ENCODE measurements around the gene DTX1. TPM values are rescaled to one million over a fixed set of nuclear protein-coding genes. Genes with fewer than 3 reads are reported as not detected.
A peak's percentile ranks its signal among the peaks of the same experiment; 100 is the strongest.

DTX1 gene
- total and polyA plus RNA-seq, 3 donors from 2014 or later: 15.0 to 26.9 (median 22.8) TPM

DNA sequence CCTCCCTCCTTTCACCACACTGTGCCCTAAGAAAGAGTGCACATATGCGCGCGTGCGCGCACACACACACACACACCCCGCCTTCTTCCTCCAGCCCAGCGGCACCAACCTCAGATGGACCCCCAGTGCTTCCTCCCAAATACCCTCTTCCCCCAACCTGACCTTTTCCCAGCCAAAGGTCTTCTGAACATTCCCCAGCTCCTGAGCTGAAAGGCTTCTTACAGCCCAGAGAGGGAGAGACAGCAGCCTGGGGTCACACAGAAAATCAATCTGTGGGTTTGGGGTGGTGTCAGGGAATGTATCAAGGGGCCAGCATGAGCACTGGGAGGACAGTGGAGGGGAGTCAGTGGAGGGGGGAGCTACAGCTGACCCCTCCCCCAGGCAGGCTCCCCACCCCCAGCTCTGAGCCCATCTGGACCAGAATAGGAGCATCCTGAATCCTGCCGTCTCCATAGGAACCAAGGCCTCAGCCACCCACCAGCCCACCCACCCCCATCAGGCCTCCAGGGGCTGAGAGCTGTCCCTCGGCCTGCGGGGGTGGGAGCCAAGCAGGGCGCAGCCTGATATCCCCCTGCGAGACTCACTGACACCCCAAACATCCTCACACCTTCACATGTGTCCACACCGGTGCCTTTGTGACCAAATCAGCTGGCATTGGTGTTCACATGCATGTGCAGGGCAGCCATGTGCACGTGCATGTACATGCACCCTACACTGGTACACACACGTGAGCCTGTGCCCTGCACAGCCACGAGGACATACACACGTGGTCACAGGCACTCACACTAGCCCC is 73.3 kb downstream of the DTX1 start:
- no peaks in the 10 kb centered on the region for H3K4me1 ChIP-seq
- H3K4me3 ChIP-seq: no peak overlapping the region
- H3K9me3 ChIP-seq: no peaks in the 10 kb centered on the region
- WGBS, 2 donors: 82 to 96% methylated on average over 10 to 17 of the region's 17 CpGs
- H3K27me3 ChIP-seq: no peaks in the 10 kb centered on the region
- intact Hi-C loops (cut with DNase I; ENCODE audit: low total_unique reads): no loop called here
- DNase-seq: no peak
- no peaks in the 10 kb centered on the region for H3K36me3 ChIP-seq (ENCODE audit: low read depth, missing control alignments)
- no peak overlapping the region for H3K27ac ChIP-seq
- TF ChIP-seq POLR2A (IDR thresholded peaks at IDR 0.05): no peak
- TF ChIP-seq, protein P1, sequence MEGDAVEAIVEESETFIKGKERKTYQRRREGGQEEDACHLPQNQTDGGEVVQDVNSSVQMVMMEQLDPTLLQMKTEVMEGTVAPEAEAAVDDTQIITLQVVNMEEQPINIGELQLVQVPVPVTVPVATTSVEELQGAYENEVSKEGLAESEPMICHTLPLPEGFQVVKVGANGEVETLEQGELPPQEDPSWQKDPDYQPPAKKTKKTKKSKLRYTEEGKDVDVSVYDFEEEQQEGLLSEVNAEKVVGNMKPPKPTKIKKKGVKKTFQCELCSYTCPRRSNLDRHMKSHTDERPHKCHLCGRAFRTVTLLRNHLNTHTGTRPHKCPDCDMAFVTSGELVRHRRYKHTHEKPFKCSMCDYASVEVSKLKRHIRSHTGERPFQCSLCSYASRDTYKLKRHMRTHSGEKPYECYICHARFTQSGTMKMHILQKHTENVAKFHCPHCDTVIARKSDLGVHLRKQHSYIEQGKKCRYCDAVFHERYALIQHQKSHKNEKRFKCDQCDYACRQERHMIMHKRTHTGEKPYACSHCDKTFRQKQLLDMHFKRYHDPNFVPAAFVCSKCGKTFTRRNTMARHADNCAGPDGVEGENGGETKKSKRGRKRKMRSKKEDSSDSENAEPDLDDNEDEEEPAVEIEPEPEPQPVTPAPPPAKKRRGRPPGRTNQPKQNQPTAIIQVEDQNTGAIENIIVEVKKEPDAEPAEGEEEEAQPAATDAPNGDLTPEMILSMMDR (IDR thresholded peaks at IDR 0.05): no peak

DNA sequence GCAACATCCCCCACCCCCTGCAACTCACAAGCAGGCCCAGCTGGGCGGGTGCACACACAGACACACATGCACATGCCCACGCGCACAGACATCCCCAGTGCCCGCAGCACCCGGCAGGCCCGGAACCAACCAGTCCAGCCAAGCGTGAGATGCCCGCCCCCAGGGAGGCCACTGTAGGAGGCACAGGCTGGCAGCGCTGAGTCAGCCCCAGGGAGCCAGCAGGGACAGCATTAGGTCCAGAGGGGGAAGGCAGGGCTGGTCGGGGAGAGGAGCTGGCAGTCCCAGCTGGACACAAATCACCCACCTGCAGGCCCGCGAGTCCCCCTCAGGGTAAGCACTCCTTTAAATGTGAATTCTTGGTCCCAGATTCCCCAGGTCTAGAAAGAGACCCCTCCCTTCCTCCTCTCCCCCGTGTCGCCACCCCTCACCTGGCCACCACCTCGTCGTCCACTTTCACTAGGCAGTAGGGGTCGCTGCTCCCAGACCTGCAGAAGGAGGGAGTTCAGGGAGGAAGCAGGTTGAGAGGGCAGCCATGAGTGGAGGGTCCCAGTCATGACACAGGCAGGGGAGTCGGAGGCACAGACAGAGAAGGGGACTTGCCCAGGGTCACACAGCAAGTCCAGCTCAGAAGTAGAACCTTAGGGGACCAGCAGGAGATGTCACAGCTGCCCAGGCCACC is 74.1 kb downstream of the DTX1 start:
- H3K4me1 ChIP-seq: no peaks in the 10 kb centered on the region
- H3K27me3 ChIP-seq: no peaks in the 10 kb centered on the region
- no peak overlapping the region for H3K4me3 ChIP-seq
- peak; percentile 67 for DNase-seq
- intact Hi-C loops (cut with DNase I; ENCODE audit: low total_unique reads): no loop called here
- no peaks in the 10 kb centered on the region for H3K9me3 ChIP-seq
- H3K36me3 ChIP-seq (ENCODE audit: low read depth, missing control alignments): no peaks in the 10 kb centered on the region
- H3K27ac ChIP-seq: no peak overlapping the region
- 53% methylated on average over 9 to 11 of the region's 18 CpGs for WGBS, 2 donors
- TF ChIP-seq POLR2A (IDR thresholded peaks at IDR 0.05): no peak
- TF ChIP-seq, protein P1 (IDR thresholded peaks at IDR 0.05): no peak

DNA sequence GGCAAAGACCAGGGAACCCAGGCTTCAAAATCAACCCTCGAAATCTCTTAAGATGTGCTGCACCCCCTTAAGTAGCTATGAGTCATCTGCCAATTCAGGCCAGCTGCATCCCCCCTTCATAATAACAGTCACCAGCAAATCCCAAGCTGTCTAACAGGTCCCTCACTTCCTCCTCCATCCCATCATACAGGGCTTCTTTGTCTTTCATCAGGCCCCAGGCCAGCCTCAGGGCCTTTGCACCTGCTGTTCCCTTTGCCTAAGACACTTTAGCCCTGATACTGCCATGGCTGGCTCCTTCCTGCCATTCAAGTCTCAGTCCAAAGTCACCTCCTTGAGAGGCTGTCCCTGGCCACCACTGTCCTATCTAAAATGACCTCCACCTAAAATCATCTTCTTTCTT is 75.0 kb downstream of the DTX1 start:
- WGBS, 2 donors: 89 to 100% methylated on average over 1 of the region's 1 CpG
- no peak overlapping the region for H3K4me3 ChIP-seq
- H3K27me3 ChIP-seq: no peaks in the 10 kb centered on the region
- H3K36me3 ChIP-seq (ENCODE audit: low read depth, missing control alignments): no peaks in the 10 kb centered on the region
- intact Hi-C loops (cut with DNase I; ENCODE audit: low total_unique reads): no loop called here
- TF ChIP-seq POLR2A (IDR thresholded peaks at IDR 0.05): no peak
- TF ChIP-seq, protein P1 (IDR thresholded peaks at IDR 0.05): no peak
- peaks cover 5% of the 10 kb centered on the region for H3K4me1 ChIP-seq
- H3K9me3 ChIP-seq: no peaks in the 10 kb centered on the region
- DNase-seq: no peak
- no peak overlapping the region for H3K27ac ChIP-seq

DNA sequence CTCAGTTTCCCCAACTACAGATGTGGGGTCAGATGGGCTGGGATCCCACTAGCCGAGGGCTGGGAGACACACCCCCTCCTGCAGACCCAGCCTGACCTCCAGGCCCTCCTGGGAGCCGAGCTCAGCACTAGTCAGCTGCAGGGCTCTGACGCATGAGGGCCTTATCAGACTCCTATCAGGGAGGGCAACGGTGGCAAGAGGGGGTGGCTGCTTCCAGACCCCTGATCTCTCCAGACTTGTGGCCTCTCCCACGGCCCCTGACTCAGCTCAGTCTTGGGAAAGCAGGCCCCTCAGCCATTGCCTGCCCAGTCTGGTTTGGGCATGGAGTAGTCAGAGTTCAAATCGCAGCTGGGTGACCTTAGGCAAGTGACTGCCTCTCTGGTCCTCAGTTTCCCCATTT is 76.5 kb downstream of the DTX1 start:
- H3K27me3 ChIP-seq: no peaks in the 10 kb centered on the region
- intact Hi-C loops (cut with DNase I; ENCODE audit: low total_unique reads): no loop called here

More for the DNA sequence above, 76.5 kb downstream of the DTX1 start:
- no peaks in the 10 kb centered on the region for H3K9me3 ChIP-seq
- no peak for TF ChIP-seq POLR2A (IDR thresholded peaks at IDR 0.05)
- TF ChIP-seq, protein P1 (IDR thresholded peaks at IDR 0.05): no peak
- H3K4me1 ChIP-seq: peaks cover 5% of the 10 kb centered on the region
- H3K36me3 ChIP-seq (ENCODE audit: low read depth, missing control alignments): no peaks in the 10 kb centered on the region
- H3K4me3 ChIP-seq: no peak overlapping the region
- 69 to 72% methylated on average over 4 to 6 of the region's 6 CpGs for WGBS, 2 donors
- no peak overlapping the region for H3K27ac ChIP-seq
- DNase-seq: peak; percentile 32
